Left hindlimb (tissue), 1 donor: Measurements from ENCODE around the gene KLF11.
A peak's percentile ranks its signal among the peaks of the same experiment; 100 is the strongest.

Experiments
- DNase-seq: peaks from one replicate; pipeline ENCODE4 v3.0.0-alpha.2; 2018

Gene KLF11

DNA sequence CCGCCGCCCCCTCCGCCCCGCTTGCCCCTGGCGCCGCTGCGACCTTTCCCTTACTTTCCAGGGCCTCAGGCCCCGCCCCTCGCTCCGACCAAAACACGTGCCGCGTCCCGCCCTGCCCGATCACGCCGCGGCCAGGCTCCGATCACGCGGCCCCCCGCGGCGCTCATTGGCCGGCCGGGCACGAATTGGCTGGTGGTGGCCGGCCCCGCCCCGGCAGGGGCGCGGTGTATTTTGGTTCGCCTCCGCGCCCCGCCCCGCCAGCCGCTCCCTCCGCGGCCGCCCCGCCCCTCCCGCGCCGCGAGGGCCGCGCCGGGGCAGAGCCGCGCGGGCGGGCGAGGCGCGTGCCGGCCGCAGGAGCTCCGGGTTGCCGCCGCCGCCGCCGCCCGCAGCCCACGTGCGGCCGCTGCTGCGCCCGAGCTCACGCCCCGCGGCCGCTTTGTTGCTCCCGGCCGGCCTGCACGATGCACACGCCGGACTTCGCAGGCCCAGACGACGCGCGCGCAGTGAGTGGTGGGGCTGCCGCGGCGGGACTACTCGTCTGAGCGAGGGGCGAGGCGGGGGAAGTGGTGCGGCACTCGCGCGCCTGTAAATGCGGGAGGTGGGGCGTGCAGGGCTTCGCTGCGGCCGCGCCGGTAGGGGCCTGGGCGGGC is at the start of gene KLF11:
TSS of gene KLF11 (plus strand) at position 295 of the 650 bp plus-strand sequence. CDS start at position 462, 167 bp downstream.
- DNase-seq, result peak; percentile 95

- DNase-seq, result no peak
Observed at GRCh38 chr2:9994462-9994861, 48.9 kb upstream of the KLF11 start.

- DNase-seq, result no peak
Observed at GRCh38 chr2:9995059-9995458, 48.3 kb upstream of the KLF11 start.

- DNase-seq, result no peak
Observed at GRCh38 chr2:9996321-9996720, 47.0 kb upstream of the KLF11 start.

DNA sequence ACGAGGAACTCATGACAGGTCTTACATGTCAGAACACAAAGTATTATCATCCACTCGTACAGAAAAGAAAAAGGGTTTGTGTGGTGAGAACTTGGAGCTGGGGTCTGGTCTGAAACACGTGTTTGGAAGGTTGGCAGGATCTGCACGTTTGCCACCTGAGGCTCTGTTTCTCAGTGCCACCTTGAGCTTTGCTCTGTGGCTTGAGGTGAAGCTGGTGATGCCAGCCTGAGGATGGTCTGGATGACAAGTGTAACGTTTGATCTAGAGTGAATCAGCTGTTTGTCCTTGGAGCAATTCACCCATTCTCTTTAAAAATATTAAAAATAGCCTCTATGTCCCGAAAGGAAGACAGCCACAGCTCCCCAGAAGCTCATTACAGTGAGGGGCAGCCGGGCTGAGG is 45.4 kb upstream of the KLF11 start:
- no peak for DNase-seq

GRCh38 chr2:9998916-9999654 is 44.3 kb upstream of the KLF11 start:
- no peak for DNase-seq

DNA sequence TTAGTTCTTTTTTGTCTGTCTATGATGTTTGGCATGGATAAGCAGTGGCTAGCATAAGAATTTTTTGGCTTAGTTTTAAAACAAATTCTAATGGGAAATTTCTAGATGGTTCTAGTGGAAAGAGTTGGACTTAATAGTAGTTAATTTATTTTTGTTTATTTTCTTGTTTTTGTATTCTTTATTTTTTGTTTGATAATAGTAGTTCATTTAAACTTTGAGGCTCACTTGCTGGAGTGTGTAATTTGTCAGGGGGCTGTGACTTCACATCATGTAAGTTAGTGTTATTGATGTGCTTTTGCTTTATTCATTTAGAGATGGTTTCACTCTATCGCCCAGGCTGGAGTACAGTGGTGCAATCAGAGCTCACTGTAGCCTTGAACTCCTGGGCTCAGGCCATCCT is 43.7 kb upstream of the KLF11 start:
- DNase-seq, result no peak

DNA sequence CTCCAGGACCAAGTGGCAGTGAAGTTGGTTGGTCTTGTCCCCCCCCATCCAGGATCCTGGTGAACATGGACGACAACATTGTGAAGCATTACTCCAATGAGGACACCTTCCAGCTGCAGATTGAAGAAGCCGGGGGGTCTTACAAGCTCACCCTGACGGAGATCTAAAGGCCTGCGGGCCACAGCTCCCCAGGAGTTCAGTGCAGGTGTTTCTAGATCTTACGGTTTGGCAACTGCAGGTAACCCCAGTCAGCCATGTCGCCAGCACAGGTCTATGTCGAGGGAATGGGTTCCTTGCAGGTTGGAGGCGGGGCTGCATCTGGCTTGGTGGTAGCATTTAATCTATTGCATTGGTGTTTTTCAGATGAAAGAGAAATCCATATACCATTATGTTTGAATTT is 42.8 kb upstream of the KLF11 start:
- DNase-seq, result no peak

DNA sequence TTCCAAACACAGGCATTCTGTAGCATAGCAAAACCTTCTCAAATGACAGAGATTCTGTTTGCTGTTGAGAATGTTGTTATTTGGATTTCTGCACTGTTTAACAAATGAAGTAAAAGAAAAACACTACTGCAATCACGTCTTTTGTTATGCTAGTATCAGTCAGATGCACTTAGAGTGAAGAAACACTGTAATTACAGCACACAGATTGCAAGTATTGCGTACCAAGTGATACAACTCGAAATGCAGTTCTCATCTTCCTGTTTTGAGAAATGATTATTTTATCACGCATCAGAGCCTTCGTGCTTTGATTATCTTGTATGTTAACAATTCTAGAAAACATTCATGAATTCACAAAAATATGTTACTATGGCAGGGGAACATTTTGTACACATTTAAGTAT is 41.8 kb upstream of the KLF11 start:
- no peak for DNase-seq

DNA sequence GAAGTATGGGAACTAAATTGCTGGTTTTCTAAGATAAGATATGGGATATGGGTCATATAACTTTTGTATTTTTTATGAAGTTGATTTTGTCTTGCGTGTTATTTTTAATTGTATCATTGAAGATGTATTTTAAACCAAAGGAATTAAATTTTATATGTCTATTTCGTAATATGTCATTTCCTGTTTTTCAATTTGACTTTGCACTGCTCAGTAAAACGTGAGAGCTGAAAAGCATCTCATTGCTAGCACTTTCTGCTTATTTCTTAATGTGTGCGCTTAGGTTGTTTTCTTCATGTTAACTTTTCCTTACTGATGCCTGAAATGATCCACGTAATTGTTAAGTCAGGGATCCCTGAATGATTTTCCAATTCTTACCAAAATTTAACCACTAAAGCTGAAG is 41.2 kb upstream of the KLF11 start:
- DNase-seq, result no peak

GRCh38 chr2:10002681-10003080 is 40.7 kb upstream of the KLF11 start:
- no peak for DNase-seq

- no peak for DNase-seq
Observed at GRCh38 chr2:10003206-10004125, 39.9 kb upstream of the KLF11 start.

DNA sequence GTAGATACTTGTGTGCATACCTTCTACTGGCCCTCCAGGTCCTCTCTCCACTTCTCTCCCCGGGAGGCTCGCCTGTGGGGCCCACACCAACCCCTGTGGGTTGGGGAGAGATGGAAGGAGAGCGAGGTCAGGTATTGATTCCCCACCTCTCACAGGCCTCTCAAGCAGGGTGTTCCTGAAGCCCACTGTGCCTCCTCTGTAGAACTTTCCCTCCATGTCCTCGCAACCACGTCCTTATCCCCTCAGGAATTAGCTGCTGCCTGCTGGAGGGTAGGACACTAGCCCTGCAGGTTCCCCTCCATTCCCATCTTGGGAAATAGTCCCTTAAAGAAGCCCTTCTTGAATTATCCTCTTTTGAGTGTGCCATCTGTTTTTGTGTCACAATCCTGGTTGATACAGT is 38.9 kb upstream of the KLF11 start:
- DNase-seq, result no peak

GRCh38 chr2:10004836-10005235 is 38.5 kb upstream of the KLF11 start:
- DNase-seq, result no peak

DNA sequence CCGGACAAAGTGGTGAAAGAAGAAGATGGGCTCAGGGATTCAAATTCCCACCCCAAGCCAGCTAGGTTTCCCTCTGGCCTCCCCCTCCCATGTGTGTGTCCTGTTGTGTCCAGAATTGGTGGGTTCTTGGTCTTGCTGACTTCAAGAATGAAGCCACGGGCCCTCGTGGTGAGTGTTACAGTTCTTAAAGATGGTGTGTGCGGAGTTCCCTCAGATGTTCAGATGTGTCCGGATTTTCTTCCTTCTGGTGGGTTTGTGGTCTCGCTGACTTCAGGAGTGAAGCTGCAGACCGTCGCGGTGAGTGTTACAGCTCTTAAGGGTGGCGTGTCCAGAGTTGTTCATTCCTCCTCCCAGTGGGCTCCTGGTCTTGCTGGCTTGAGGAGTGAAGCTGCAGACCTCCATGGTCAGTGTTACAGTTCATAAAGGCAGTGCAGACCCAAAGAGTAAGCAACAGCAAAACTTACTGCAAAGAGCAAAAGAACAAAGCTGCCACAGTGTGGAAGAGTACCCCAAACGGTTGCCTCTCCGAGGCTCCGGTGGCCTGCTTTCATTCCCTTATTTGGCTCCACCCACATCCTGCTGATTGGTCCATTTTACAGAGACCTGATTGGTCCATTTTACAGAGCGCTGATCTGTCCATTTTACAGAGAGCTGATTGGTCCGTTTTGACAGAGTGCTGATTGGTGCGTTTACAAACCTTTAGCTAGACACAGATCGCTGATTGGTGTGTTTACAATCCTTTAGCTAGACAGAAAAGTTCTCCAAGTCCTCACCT is 37.7 kb upstream of the KLF11 start:
- DNase-seq, result no peak

GRCh38 chr2:10006236-10007161 is 36.9 kb upstream of the KLF11 start:
- no peak for DNase-seq

- DNase-seq, result no peak
Observed at GRCh38 chr2:10007435-10007834, 35.9 kb upstream of the KLF11 start.

DNA sequence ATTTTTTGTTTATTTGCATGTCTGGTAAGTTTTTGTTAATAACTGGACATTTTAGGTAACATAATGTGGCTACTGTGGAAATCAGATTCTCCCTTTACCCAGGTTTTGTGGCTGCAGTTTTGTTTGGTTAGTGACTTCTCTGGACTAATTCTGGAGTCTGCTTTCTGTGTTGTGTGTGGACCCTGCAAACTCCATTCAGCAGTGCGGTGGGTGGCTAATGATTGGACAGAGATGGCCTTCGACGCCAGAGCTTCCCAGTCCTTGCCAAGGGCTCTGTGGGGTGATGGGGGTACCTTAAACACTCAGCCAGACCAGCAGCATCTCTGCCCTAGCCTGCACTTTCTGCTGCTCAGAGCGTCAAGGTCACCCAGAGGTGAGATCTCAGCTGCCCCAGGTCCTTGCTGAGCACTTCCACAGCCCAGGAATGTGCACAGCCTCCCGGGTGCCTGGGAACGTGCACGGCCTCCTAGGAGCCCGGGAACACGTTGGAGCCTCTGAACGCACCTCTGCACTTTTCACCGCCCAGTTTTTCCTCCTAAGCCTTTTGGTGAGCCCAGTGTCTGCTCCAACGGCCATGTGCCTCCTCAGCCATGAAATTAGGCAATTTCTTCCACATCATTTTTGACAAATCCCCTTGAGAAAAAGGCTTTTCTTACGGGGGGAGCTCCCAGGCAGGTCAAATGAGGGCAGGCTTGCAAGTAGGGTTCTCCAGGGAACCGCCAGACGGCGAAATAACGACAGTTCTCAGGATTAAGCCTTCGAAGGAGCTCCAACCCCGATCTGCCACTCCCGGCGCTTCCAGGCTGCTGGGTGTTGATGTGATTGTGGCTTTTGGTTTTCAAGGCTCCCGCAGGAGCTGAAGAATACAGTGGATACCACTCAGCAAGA is 35.2 kb upstream of the KLF11 start:
- DNase-seq, result no peak

- DNase-seq, result no peak
Observed at GRCh38 chr2:10008809-10009176, 34.6 kb upstream of the KLF11 start.

DNA sequence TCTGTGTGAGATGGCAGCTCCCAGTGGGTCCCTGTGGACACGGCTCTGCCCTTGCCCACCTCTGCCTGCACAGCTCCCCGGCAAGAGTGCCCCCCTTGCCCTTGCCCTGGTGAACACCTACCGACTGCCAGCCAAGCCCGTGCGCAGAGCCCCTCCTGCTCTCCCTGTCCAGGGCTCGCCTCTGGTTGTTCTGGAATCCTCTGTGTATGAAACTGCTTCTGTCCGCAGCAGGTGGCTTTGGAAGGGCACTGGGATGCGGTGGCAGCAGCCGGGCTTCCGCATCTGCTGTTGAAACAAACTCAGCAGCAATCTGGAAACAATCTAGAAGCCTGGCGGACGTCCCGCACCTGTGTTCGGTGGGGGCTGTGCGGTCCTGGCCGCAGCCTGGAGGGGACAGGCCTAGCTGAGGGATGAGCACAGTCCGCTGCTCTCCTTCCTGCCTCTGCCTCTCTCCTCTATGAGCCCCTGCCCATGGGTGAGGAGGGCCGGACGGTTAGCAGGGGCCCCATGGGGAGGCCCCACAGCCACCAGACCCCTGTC is 34.0 kb upstream of the KLF11 start:
- DNase-seq, result no peak
